Chondrocyte (in vitro differentiated cells): ENCODE results near the gene BNC2. TPM values are rescaled to one million over a fixed set of nuclear protein-coding genes. Genes with fewer than 3 reads are reported as not detected.

Source experiments
- DNase-seq: peaks from one replicate; pipeline ENCODE4 v3.0.0; 2021; ENCODE audit warnings: mixed read lengths, low spot score
- H3K27ac Mint-ChIP-seq: one replicate; pipeline ENCODE4 v1.8.0; 2021; ENCODE audit warnings: mild to moderate bottlenecking, moderate library complexity, mixed read lengths; ENCODE audit not compliant: unreplicated experiment
- H3K27me3 Mint-ChIP-seq: 2 replicates; pipeline ENCODE4 v1.8.0; 2021; ENCODE audit warnings: low read depth, mixed read lengths
- H3K36me3 Mint-ChIP-seq: 2 replicates; pipeline ENCODE4 v1.8.0; 2021; ENCODE audit warnings: low read depth, mixed read lengths
- H3K4me1 Mint-ChIP-seq: 2 replicates; pipeline ENCODE4 v1.8.0; 2021; ENCODE audit warnings: low read depth, mild to moderate bottlenecking, mixed read lengths
- H3K4me3 Mint-ChIP-seq: one replicate; pipeline ENCODE4 v1.8.0; 2021; ENCODE audit warnings: mild to moderate bottlenecking, moderate library complexity, mixed read lengths; ENCODE audit not compliant: unreplicated experiment
- H3K9me3 Mint-ChIP-seq: 2 replicates; pipeline ENCODE4 v1.8.0; 2021; ENCODE audit warnings: low read depth, mixed read lengths
- CTCF ChIP-seq: fragments of 200-600 bp; sonication (generic); IDR thresholded peaks from 2 replicates; pipeline ENCODE4 v1.5.0; 2021; ENCODE audit warnings: antibody characterized with exemption, mild to moderate bottlenecking, moderate library complexity
- total RNA-seq: library from RNA; stranded (reverse); gene quantifications from 3 replicates; pipeline ENCODE4 v1.2.1, GENCODE V29; 2021

The BNC2 gene
- total RNA-seq, 1 donor from 2014 or later = 17.8 TPM

DNA sequence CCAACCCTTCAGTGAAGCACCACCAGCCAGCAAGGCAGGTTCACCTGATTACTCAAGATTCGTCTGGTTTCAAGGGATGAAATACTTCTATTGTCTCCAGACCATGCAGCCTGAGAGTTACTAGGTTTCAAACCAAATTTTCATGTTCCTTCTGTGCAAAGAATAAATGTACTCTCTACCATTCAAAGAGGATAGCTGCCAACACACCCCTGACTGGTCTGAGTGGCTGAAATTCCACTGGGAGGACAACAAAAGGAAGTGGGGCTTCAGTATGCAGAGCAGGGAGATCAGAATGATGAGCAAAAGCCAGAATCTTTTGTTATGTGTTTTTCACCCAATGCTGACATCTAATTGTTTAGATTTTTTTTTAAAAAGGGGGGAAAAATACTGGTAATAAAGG is 356.3 kb downstream of the BNC2 start:
- Mint-ChIP-seq H3K4me1 (peaks cover 56% of the 10 kb centered on the region), H3K27ac (no peak overlapping the region), H3K4me3 (no peak overlapping the region), H3K27me3 (no peaks in the 10 kb centered on the region), H3K36me3 (peaks cover under 1% of the 10 kb centered on the region), H3K9me3 (peaks cover under 1% of the 10 kb centered on the region)
- no peak for TF ChIP-seq CTCF
- DNase-seq = no peak

DNA sequence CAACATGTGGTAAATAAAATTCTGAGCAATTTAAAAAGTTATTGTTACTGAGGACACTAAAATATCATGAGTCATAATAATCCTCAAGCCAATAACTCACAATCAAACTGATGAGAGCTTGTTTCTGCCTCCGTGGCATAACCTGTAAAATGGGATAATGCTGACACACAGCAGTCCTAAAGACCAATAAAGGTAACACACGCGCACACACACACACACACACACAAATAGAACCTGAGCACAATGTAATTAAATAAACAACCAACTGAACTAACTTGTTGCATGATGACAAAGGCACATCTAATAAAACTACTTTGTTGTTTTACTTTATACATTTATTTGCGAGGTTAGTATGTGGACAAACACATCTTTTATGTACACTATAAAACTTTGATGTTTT is 358.2 kb downstream of the BNC2 start:
- peaks cover 2% of the 10 kb centered on the region for H3K36me3 Mint-ChIP-seq
- TF ChIP-seq CTCF = no peak
- no peak overlapping the region for H3K27ac Mint-ChIP-seq
- no peak overlapping the region for H3K4me3 Mint-ChIP-seq
- H3K9me3 Mint-ChIP-seq = no peaks in the 10 kb centered on the region
- no peak for DNase-seq
- H3K4me1 Mint-ChIP-seq = peaks cover 51% of the 10 kb centered on the region
- H3K27me3 Mint-ChIP-seq = no peaks in the 10 kb centered on the region

DNA sequence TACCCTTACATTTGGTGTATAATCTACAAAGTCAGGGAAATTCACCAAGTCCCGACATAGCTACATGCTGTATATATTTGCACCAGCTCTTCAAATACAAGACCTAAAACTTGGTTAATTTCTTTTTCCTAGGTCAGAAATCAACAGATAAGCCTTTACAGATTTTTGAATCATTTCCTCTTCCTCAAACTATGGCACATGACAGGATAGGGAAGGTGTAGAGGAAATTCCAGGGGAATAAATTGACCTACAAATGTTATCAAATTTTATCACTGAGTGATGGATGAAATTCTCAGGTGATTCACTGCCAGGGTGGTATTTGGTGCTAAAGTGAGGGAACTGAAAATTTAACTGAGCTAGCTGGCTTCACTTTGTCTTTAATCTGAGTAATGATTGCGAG is 360.0 kb downstream of the BNC2 start:
- no peak for DNase-seq
- H3K27me3 Mint-ChIP-seq = no peaks in the 10 kb centered on the region
- no peak for TF ChIP-seq CTCF
- no peaks in the 10 kb centered on the region for H3K9me3 Mint-ChIP-seq
- no peak overlapping the region for H3K27ac Mint-ChIP-seq
- H3K36me3 Mint-ChIP-seq = peaks cover 2% of the 10 kb centered on the region
- no peak overlapping the region for H3K4me3 Mint-ChIP-seq
- H3K4me1 Mint-ChIP-seq = peaks cover 38% of the 10 kb centered on the region

DNA sequence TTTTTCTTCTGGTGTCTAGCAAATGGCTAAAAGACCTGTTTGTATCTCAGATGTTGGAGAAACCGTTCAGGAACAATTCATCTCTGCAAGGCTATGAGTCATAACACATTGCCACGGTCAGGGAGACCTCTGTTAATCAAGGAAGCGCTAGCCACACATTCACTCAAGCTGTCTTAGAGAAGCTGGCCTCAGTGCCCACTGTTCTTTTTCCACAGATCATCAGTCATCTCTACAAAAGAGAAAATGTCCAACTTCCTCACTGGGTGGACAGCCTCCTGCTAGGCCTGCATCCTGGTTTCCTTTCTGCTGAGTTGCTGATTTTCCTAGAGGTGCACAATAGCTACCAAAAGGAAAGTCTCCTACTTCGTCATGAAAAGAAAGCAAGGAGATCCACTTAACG is 360.5 kb downstream of the BNC2 start:
- no peak for DNase-seq
- Mint-ChIP-seq H3K4me3 (no peak overlapping the region), H3K9me3 (no peaks in the 10 kb centered on the region), H3K4me1 (peaks cover 38% of the 10 kb centered on the region), H3K27ac (no peak overlapping the region), H3K27me3 (no peaks in the 10 kb centered on the region), H3K36me3 (peaks cover 2% of the 10 kb centered on the region)
- no peak for TF ChIP-seq CTCF

- peaks cover 37% of the 10 kb centered on the region for H3K4me1 Mint-ChIP-seq
- H3K27ac Mint-ChIP-seq = peak overlapping the region; percentile 74
- H3K9me3 Mint-ChIP-seq = no peaks in the 10 kb centered on the region
- DNase-seq = no peak
- H3K36me3 Mint-ChIP-seq = peaks cover 4% of the 10 kb centered on the region
- TF ChIP-seq CTCF = no peak
- H3K27me3 Mint-ChIP-seq = no peaks in the 10 kb centered on the region
- H3K4me3 Mint-ChIP-seq = no peak overlapping the region
These were observed 365.3 kb downstream of the BNC2 start for GRCh38 chr9:16505199-16505598.
